ENCODE data around the gene EHD3. TPM values are rescaled to one million over a fixed set of nuclear protein-coding genes. Genes with fewer than 3 reads are reported as not detected.

The EHD3 gene
- total RNA-seq, 1 donor: 8.2 TPM

DNA sequence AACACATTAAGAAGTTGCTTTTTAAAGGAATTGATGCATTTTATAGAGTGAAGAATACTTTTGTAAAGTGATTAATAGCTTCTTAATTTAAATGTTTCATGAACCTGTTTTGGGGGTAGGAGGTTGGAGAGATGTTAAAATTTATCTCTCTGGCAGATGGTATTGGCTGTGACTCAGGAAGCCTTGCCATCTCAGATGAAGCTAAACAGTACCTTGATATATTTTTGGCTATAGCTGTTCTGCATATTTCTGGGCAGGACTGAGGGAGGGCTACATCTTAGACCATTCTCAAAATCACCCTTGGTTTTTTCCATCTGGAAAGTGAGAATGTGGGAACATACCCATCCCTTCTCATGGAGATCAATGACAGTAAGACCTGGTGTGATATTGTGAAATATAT is 30.0 kb upstream of the EHD3 start:
- Histone ChIP-seq H3K4me1 (ENCODE audit: insufficient read depth, low read length) (no peaks in the 10 kb centered on the region), H3K4me3 (ENCODE audit: low read length) (no peak overlapping the region), H3K9me3 (ENCODE audit: low read depth, low read length) (no peaks in the 10 kb centered on the region), H3K27me3 (ENCODE audit: insufficient read depth, low read length) (no peaks in the 10 kb centered on the region)

DNA sequence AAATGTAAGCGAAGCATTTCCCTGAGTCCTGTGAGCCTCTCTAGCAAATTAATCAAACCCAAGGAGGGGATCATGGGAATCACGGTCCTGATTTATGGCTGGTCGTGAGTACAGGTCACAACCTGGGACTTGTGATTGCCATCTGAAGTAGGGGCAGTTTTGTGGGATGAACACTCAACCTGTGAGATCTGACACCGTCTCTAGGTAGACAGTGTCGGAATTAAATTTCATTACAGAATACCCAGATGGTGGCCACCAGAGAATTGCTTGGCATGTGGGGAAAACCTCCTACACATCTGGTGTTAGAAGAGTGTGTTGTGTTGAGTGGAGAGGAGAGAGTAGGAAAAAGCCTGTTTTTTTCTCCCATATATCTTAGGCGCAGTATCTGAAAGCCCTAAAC is 29.2 kb upstream of the EHD3 start:
- Histone ChIP-seq H3K27me3 (ENCODE audit: insufficient read depth, low read length) (no peaks in the 10 kb centered on the region), H3K4me1 (ENCODE audit: insufficient read depth, low read length) (no peaks in the 10 kb centered on the region), H3K9me3 (ENCODE audit: low read depth, low read length) (no peaks in the 10 kb centered on the region), H3K4me3 (ENCODE audit: low read length) (no peak overlapping the region)

DNA sequence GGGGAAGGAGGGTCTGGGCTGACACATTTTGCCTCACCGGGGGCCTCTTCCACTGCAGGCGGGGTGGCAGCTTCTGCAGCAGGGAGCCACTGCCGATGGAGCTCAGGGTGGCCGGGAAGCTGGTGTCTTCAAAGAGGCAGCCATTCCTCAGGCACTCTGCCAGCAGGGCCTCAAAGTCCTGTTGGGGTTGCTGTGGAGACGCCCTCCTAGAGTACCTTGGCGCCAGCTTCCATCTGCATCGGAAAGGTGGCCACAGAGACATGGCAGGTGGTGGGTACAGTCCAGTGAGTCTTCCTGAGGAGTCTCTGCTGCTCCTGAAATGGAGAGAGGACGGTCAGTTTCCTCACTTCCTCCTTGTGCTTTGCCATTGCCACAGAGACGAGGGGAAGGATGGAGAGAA is 28.8 kb upstream of the EHD3 start:
- no peaks in the 10 kb centered on the region for H3K4me1 ChIP-seq (ENCODE audit: insufficient read depth, low read length)
- H3K4me3 ChIP-seq (ENCODE audit: low read length): no peak overlapping the region
- no peaks in the 10 kb centered on the region for H3K9me3 ChIP-seq (ENCODE audit: low read depth, low read length)
- no peaks in the 10 kb centered on the region for H3K27me3 ChIP-seq (ENCODE audit: insufficient read depth, low read length)

DNA sequence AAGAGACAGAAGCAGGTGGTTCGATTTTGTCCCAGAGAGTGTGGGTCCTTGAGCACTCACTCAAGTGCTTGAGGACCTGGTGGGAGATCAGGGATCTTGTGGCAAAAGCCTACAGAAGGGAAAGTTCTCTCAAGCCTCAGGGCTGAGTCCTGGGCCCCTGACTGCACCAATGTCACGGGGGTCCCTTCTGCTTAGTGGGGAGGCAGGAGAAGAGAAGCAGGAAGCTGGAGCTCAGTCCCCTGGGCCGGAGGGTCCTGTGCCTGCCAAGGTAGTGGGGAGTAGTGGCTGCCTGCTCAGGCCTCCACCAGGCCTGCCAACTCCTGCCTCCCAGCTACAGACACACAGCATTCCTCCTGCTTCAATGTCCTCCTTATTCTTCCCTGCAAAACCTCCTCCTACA is 28.3 kb upstream of the EHD3 start:
- no peak overlapping the region for H3K4me3 ChIP-seq (ENCODE audit: low read length)
- H3K4me1 ChIP-seq (ENCODE audit: insufficient read depth, low read length): no peaks in the 10 kb centered on the region
- H3K27me3 ChIP-seq (ENCODE audit: insufficient read depth, low read length): no peaks in the 10 kb centered on the region
- H3K9me3 ChIP-seq (ENCODE audit: low read depth, low read length): no peaks in the 10 kb centered on the region

GRCh38 chr2:31207790-31208189 is 26.2 kb upstream of the EHD3 start:
- H3K9me3 ChIP-seq (ENCODE audit: low read depth, low read length): no peaks in the 10 kb centered on the region
- no peaks in the 10 kb centered on the region for H3K27me3 ChIP-seq (ENCODE audit: insufficient read depth, low read length)
- no peak overlapping the region for H3K4me3 ChIP-seq (ENCODE audit: low read length)
- no peaks in the 10 kb centered on the region for H3K4me1 ChIP-seq (ENCODE audit: insufficient read depth, low read length)

DNA sequence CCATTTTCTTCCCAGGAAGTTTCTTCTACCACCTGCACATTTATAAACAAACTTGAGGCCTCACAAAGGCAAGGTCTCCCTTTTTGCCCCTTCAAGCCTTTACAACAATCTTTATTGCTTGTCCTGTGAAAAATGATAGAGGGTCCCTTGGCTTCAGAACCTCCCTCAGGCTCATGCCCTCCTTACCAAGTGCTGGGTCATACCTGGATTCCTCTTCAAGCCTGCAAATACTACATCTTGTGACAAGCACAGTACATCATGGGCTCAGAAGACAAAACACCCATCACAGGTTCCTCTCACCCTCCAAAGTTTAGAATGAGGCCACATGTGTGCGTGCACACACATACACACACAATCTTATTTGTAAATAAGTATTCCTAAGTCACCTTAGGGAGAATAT is 25.7 kb upstream of the EHD3 start:
- Histone ChIP-seq H3K4me3 (ENCODE audit: low read length) (no peak overlapping the region), H3K4me1 (ENCODE audit: insufficient read depth, low read length) (no peaks in the 10 kb centered on the region), H3K27me3 (ENCODE audit: insufficient read depth, low read length) (no peaks in the 10 kb centered on the region), H3K9me3 (ENCODE audit: low read depth, low read length) (no peaks in the 10 kb centered on the region)

GRCh38 chr2:31212659-31213600 is 21.0 kb upstream of the EHD3 start:
- Histone ChIP-seq H3K4me3 (ENCODE audit: low read length) (no peak overlapping the region), H3K4me1 (ENCODE audit: insufficient read depth, low read length) (peaks cover 27% of the 10 kb centered on the region), H3K9me3 (ENCODE audit: low read depth, low read length) (no peaks in the 10 kb centered on the region), H3K27me3 (ENCODE audit: insufficient read depth, low read length) (no peaks in the 10 kb centered on the region)

DNA sequence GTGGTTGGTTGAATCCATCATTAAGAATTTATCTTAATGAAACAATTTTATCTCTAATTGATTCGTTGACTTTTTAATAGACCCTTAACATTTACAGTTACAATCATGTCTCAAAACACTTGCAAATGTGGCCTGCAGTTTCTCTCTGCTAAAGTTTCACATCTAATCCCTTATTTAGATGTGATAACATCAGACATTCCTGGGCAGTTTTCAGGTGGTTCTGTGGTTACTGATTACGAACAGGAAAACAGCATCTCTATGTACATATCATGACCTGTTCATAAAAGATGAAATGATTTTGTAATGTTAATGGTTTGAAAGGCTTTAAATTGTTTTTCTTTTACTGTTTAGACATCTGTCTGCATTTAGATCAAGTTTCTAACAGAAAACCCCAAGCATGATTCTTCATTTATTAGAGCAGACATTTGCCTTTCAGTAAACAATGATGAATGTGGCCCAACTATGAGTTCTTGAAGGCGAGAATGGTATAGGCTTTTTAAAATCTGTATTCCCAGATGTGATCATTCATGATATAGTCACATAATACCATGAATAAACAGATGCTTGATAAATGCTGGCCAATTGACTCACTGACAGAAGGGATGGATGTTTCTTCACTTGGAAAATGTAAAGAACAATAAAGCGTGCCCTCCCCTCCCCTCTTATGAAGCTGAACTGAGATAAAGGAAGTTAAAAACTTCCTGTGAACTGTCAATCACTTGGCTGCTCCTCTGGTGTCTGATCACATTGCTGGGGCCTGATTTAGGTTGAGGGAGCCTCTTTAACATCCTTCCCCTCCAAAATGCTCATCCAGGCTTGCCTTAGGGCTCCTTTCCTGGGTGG is 20.1 kb upstream of the EHD3 start:
- Histone ChIP-seq H3K4me3 (ENCODE audit: low read length) (no peak overlapping the region), H3K9me3 (ENCODE audit: low read depth, low read length) (no peaks in the 10 kb centered on the region), H3K27me3 (ENCODE audit: insufficient read depth, low read length) (no peaks in the 10 kb centered on the region), H3K4me1 (ENCODE audit: insufficient read depth, low read length) (peaks cover 35% of the 10 kb centered on the region)

GRCh38 chr2:31214444-31214915 is 19.5 kb upstream of the EHD3 start:
- H3K4me3 ChIP-seq (ENCODE audit: low read length): no peak overlapping the region
- peaks cover 42% of the 10 kb centered on the region for H3K4me1 ChIP-seq (ENCODE audit: insufficient read depth, low read length)
- no peaks in the 10 kb centered on the region for H3K9me3 ChIP-seq (ENCODE audit: low read depth, low read length)
- H3K27me3 ChIP-seq (ENCODE audit: insufficient read depth, low read length): no peaks in the 10 kb centered on the region

DNA sequence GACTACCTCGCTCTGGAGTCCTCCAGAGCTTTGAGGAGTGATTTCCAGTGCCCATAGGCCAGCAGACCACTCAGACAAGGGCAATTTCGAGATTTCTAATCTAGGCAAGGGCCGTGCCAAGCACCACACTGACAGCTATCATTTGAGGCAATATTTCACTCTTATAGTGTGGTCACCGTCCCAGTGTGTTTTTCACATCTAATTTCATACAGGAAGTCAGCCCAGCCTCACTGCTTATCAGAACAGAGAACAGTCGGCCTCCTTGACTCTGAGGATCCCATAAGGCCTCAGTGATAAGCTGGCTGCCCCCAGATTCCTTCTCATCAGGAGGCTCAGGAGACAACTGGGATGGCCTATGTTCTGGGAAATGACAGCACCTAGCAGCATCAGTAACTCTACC is 17.2 kb upstream of the EHD3 start:
- H3K27me3 ChIP-seq (ENCODE audit: insufficient read depth, low read length): no peaks in the 10 kb centered on the region
- H3K4me1 ChIP-seq (ENCODE audit: insufficient read depth, low read length): peaks cover 61% of the 10 kb centered on the region
- no peak overlapping the region for H3K4me3 ChIP-seq (ENCODE audit: low read length)

DNA sequence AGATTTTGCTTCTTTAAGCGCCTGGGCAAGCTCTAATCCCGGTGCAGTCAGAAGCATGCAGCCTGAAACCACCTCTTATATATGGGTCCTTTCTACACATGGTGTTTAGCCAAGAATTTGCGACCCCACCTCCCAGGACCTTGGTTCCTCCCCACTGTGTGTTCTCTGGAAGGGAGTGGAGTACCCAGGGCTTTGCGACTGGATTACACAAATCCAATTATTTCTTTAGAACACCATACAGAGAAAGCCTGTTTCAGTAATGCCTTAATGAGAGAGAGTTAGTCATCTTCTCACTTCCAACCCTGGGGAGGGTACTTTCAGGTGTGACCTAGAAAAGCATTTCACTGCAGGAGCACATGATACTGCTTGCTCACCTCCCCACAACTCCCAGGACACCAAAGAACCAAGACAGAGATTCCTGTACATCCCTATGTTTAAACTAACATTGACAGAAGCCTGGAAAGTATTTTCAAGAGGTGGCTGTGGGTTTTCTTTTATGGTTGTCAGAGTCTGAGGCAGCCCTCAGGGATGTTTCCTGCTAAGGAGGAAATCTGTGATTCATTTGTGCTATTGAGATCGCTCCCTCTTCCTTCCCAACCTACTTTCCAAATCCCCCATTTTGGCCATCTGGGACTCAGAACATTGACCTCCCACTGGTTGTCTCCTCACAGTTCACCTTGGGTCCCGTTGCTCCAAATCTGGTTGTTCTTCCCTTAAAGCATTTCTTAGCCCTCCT is 16.3 kb upstream of the EHD3 start, which contains the start of gene CAPN14:
Gene CAPN14 (minus strand): TSS at position 51 of the 736 bp plus-strand sequence. CDS start 12,068 bp downstream, outside the sequence.
- Histone ChIP-seq H3K4me3 (ENCODE audit: low read length) (no peak within 1 kb of the TSS), H3K9me3 (ENCODE audit: low read depth, low read length) (no peaks in the 10 kb centered on the region), H3K4me1 (ENCODE audit: insufficient read depth, low read length) (peaks cover 67% of the 10 kb centered on the region), H3K27me3 (ENCODE audit: insufficient read depth, low read length) (no peaks in the 10 kb centered on the region)

More for the DNA sequence above, 17.2 kb upstream of the EHD3 start:
- H3K9me3 ChIP-seq (ENCODE audit: low read depth, low read length): no peaks in the 10 kb centered on the region

- Histone ChIP-seq H3K9me3 (ENCODE audit: low read depth, low read length) (no peaks in the 10 kb centered on the region), H3K4me3 (ENCODE audit: low read length) (no peak overlapping the region), H3K27me3 (ENCODE audit: insufficient read depth, low read length) (no peaks in the 10 kb centered on the region), H3K4me1 (ENCODE audit: insufficient read depth, low read length) (peaks cover 69% of the 10 kb centered on the region)
Observed at GRCh38 chr2:31219131-31219969, 14.6 kb upstream of the EHD3 start.

- Histone ChIP-seq H3K4me1 (ENCODE audit: insufficient read depth, low read length) (peaks cover 60% of the 10 kb centered on the region), H3K27me3 (ENCODE audit: insufficient read depth, low read length) (no peaks in the 10 kb centered on the region), H3K4me3 (ENCODE audit: low read length) (no peak overlapping the region), H3K9me3 (ENCODE audit: low read depth, low read length) (no peaks in the 10 kb centered on the region)
Observed at GRCh38 chr2:31221544-31221943, 12.4 kb upstream of the EHD3 start.

DNA sequence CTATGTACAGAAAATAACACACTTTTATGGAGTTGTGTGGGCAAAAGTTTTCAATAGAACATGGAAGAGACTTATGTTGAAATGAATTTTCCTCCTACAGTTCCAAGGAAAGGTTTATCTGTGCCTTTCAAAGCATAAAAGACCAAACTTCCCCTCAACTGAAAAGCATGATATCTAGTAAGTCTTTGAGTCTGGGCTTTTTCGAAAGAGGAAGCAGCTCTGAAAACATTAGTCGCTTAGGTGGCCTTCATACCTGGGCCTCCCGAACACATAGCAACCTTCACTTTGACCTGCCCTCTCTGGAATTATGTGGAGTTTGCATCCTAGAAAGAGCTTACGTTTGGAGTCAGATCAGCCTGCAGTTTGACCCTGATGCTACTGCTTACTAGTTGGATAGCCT is 11.9 kb upstream of the EHD3 start:
- Histone ChIP-seq H3K27me3 (ENCODE audit: insufficient read depth, low read length) (no peaks in the 10 kb centered on the region), H3K9me3 (ENCODE audit: low read depth, low read length) (no peaks in the 10 kb centered on the region), H3K4me3 (ENCODE audit: low read length) (no peak overlapping the region), H3K4me1 (ENCODE audit: insufficient read depth, low read length) (peaks cover 54% of the 10 kb centered on the region)

Measured in mononuclear cell (primary cell).